Stimulated activated CD8-positive, alpha-beta memory T cell treated with anti-CD3 and anti-CD28 coated beads, Interleukin-2, amount 100 ng/mL, for 1 hour (primary cell): Measurements from ENCODE around the gene PLCB4.
"Not testable (repeated sequence)": the region's sequence is repeated elsewhere in the genome, so short reads cannot be mapped to it uniquely, and the experiment has no call there.

Source experiments
- DNase-seq, 2 donors: peaks; one replicate each; pipeline ENCODE4 v3.0.0-alpha.2; 2020; ENCODE audit warnings: low read depth in 2 of 2

The PLCB4 gene

DNA sequence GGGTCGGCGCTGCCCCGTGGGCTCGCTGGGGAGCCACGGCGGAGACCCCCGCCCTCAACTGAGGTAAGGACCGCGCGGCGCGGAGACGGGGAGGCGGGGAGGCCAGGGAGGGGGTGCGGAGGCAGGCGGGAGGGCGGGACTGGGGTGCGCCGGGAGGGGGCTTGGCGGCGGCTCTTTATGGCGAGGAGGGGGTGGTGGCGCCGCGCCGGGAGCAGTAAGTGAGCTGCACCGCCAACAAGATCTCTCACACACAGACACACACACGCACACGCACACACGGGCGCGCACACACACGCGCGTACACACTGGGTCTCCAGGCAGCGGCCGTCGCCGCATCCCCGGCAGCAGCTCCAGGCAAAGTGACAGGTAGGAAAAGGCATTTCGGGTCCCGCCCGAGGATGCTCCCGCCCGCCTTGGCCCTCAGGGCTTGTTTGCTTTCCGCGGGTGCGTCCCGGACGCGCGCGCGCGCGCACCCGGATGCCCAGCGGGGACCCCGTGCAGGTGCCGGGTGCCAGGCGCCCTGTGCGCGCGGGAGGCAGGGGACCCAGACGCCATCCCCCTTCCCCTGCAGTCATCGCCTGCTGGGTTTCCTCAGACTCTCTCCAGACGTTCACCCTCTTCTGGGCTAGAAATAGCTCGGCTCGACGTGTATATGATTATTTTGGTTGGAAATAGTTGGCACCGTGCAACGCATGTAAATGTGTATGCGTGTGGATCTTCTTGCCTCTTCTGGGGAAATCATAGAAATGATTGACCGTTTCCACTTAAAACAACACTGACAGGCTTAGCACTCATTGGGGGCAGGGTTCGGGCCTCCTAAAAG, at the start of gene PLCB4:
Gene PLCB4, plus strand, starts transcription at position 247 of the 823 bp plus-strand sequence. CDS start 238,728 bp downstream, outside the sequence.
- no peak for DNase-seq

DNA sequence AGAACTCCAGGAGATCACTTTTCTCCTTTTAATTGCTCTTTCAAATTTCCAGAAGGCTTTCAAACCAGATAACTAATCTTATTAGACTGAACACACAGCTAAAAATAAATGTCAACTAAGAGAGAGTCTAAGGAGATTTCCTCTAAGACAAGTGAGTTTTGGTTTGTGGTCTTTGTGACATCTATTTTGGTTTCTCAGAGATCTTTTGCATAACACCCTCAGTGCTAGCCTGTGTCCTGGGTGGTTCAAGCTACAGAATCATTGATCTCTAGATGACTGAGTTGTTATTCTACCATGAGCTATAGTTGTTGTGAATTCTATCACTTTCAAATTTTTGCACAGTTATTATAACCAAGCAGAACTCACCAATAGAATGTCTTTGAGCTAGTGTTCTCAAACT, 49.1 kb upstream of the PLCB4 start:
- no peak for DNase-seq

DNA sequence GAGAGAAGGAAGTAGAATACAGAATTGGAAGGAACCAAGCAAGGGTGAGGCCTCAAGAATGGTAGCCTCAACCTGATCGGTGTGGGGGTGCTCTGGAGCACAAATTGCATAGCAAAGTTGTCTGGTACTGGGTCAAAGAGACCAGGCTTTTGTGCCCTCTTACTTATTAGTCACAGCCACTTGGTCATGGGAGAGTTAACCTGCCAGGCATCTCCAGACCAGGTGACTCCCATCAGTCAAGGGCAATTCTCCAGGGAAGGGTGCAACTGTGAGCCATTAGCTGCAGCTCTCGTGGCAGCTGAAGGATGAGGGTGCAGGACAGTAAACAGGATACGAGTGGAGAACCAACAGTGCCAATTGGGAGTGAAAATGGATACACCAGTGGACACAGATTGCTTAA, 47.7 kb upstream of the PLCB4 start:
- DNase-seq: no peak

DNA sequence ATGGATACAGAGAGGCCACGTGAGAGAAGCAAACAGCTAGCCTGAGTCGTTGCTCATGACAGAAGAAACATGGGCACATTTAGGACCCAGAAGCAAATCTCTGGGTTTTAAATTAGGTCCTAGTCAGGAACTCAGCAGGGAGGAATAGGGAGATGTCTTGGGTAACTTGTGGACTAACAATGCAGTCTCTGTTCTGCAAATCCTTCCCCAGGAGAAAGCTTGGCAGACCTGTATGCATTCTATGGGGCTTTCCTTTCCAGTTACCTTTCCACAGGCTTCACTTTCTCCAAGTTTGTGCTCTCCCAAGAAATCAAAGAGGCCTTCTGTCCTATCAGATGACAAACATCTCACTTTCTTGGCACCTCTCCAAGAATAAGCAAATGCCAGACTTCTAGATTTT, 47.2 kb upstream of the PLCB4 start:
- no peak for DNase-seq

DNA sequence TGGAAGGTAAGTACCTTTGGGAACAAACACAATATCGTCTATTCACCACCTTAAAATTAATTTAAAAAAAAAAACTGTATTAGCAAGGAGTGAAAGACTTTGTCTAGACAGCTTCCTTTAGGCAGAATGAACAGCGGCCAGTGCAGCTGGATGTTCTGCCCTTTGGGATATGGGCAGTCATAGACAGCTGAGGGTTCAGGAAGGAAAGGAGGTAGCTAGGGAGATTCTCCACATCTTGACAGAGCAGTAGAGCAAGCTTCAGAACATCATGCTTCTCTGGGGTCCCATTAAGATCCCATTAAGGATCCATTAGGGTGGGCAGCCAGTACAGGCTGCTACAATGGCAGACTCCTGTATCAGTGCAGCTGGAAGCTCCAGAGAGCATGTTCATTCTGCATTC, 46.5 kb upstream of the PLCB4 start:
- DNase-seq: no peak

DNA sequence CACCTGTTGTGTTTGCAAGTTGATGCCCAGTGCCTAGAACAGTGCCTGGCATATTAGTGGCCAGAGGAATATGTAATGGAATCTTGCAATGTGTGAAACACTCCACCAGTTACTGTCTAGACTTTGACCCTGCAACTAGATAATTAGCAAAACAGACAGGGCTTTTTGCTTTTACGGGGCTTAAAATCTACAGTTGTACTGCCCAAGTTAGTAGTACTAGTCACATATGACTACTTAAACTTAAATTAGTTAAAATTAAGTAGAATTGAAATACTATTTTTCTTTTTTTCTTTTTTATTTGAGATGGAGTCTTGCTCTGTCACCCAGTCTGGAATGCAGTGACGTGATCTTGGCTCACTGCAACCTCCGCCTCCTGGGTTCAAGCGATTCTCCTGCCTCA, 44.3 kb upstream of the PLCB4 start:
- DNase-seq: no peak

DNA sequence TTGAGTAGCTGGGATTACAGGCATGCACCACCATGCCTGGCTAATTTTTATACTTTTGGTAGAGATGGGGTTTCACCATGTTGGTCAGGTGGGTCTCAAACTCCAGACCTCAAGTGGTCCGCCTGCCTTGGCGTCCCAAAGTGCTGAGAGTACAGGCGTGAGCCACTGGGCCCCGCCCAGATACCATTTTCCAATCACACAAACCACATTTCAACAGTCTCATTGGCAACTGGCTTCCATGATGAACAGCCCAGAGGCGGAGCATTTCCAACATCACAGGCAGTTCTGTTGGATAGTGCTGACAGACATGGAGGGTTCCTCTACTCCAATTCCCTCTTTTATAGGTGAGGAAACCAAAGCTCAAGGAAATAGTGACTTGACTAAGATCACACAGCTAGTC, 43.9 kb upstream of the PLCB4 start:
- no peak for DNase-seq

DNA sequence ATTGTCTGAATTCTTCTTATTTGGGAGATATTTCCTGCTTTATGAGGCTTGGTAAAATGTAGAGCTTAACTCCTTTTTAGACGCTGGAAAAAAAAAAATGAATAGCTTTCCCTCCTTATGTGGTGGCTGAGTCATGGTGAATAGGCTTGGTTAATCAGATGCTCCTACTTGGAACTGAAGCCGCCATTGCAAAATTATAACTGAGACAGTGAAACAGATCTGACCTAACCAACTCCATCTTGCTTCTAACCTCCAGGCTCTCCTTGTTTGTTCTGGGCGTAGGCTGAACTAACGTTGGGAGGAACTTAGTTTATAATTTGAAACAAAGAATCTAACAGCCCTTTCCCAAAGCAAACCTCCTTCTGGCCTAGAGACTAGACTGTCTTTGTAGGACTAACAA, 43.2 kb upstream of the PLCB4 start:
- no peak for DNase-seq

DNA sequence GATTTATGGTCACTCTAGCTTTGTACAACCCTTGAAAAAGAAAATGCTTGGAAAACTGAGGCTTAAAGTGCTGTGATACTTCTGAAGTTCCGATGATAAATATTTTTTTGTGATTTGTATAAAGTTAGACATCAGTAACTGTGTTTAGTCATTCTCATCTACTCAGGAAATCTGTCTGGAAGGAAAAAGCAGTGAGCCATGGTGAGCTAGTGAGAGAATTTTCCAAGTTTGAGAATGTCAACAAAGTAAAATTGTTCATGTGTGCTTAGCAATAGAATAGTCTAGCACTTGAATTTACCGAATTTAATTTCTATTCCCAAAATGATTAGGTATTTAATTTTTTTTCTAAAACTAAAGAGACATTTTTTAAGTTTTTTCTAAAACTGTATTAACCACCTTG, 41.3 kb upstream of the PLCB4 start:
- DNase-seq: no peak

DNA sequence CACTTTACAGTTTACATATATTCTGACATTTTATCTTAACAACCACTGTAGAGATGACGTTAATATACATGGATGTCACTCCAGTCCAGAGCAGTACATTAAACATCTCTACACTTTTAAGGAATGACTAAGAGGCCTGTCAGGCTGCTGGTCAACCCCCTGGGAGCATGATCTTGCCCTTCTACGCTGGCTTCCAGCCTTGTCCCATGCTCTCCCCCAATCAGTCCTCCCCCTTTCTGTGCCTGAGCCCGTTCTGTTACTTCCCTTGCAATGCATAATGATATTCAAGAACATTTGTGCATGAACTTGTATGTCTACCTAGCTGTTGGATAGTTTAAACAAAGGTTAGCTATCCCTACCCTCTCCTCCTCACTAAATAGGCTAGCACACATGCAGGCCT, 40.5 kb upstream of the PLCB4 start:
- no peak for DNase-seq

DNA sequence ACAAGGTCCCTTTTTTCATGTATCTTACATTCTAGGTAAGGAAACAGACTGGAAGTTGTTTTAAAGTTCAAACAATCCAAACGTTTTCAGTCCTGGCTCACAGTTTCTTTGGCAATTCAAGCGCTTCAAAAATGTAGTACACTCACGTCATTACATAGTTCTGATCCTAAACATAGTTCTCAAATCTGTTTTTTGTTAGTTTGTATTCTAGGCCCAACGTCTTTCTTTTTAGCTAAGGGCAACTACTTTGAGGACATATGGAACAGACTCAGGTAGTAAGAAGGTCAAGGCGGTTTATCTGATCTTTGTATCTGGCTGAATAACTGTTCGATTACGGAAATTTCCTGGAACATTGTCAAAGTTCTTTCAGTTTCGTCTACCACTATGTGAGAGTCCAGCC, 36.9 kb upstream of the PLCB4 start:
- no peak for DNase-seq

DNA sequence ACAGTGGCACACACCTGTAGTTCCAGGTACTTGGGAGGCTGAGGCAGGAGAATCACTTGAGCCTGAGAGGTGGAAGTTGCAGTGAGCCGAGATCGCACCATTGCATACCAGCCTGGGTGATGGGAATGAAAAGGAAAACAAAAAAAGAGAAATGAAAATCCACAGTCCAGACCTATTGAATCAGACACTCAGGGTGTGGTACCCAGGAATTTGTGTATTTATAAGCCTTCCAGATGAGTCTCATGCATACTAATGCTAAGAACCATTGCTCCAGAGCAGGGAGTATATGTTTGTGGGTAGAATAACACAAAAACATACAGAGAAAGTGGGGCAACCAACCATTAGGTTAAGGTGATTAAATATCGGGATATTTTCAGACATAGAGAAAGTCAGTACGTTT, 36.1 kb upstream of the PLCB4 start:
- DNase-seq: no peak

DNA sequence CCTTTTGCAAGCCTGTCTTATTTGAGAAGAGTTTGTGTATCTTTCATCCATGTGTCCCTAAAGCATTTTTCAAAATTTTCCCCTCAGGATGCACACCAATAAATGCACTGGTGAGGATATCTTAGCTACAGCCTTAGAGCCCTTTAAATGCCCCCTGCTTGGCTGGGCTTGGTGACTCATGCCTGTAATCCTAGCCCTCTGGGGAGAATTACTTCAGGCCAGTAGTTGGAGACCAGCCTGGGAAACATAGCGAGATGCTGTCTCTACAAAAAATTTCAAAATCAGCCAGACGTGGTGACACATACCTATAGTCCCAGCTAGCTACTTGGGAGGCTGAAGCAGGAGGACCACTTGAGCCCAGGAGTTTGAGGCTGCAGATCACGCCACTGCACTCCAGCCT, 33.8 kb upstream of the PLCB4 start:
- DNase-seq: no peak

DNA sequence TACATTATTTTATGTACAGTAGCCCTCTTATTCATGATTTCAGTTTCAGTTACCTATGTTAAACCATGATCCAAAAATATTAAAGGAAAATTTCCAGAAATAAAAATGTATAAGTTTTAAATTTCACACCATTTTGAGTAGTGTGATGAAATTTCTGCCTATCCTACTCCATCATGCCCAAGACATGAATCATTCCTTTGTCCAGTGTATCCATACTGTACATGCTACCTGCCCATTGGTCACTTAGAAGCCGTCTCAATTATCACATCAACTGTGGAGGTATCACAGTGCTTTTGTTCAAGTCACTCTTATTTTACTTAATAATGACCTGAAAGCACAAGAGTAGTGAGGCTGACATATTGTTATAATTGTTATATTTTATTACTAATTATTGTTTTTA, 32.3 kb upstream of the PLCB4 start:
- DNase-seq: no peak

DNA sequence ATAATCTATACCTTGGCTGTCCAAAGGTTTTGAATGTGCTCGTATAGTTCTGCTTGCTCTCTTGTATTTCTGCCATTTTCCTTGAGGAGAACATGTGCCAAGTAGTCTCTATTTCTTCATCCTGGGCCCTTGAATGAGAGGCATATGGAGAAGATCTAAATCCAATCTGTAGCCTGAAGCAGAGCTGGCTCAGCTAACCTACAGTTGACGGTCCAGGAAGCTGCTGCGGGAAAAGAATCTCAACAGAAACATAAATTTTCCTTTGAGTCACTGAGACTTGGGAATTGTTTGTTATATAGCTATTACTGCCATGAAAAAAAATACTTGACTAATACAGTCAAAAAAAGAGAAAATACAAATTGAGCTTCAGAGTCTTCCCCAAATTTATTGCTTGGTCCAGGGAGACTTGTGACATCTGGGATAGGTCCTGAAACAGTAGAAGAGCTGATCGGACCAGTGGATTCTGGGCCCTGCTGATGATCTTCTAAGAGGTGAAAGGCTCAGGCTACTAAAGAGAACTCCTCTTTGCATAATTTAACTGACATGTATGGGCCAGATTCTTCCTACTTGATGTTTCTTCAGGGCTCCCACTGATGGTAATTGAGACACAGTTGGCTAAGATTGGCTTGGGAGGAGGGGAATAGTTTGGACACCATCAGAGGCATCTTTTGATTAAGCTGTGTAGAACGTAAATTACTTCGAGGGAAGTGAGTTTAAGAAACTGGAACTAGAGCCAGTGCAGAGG, 29.9 kb upstream of the PLCB4 start:
- DNase-seq: no peak

DNA sequence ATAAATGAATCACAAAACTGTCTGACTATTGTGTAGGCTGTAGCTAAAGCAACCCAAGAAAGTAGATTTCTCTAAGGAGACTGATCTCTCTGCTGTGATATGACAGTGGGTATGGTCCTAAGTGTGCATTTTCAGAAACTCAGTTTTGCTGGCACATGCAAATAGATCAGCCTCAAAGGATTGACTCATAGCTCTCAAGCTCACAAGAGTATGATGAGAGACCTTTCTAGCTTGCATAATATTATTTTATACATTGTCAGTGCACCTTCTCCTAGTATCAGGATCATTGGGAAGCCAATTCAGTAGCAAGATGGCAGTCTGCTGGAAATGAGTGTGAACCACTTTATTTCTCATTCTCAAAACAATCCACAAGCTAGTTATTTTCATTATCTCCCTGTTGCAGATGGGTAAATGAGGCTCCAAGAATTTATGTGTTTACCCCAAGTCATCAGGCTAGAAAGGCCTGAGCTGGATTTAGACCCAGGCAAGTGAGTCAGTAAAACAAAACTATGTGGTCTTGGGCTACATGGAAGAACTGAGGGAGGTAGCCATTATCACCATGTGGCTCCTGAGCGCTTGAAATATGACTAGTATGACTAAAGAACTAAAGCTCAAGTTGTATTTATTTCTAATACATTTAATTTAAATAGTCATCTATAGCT, 27.9 kb upstream of the PLCB4 start:
- DNase-seq: no peak

DNA sequence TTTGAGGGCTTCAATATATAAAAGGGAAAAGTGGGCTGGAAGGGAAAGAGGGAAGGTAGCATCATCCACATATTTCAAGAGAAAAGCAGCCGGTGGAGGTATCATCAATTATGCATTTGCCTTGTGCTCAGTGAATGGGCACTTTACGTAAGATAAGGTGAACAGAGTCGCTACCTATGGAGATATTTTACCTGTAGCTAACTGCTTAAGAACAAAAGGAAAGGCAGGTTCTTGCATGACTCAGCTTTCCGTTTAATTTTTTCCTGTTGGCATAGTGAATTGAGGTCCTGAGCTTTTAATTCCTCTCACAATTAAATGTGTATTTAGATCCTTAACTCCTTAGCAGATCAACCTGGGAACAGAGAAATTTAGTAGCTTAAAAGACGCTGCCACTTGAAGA, 25.5 kb upstream of the PLCB4 start:
- no peak for DNase-seq

DNA sequence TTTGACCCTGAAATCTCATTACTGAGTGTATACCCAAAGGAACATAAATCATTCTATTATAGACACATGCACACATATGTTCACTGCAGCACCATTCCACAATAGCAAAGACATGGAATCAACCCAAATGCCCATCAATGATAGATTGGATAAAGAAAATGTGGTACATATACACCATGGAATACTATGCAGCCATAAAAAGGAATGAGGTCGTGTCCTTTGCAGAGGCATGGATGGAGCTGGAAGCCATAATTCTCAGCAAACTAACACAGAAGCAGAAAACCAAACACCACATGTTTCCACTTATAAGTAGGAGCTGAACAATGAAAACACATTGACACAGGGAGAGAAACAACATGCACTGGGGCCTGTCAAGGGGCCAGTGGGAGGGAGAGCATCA, 21.0 kb upstream of the PLCB4 start:
- not testable (repeated sequence) for DNase-seq

DNA sequence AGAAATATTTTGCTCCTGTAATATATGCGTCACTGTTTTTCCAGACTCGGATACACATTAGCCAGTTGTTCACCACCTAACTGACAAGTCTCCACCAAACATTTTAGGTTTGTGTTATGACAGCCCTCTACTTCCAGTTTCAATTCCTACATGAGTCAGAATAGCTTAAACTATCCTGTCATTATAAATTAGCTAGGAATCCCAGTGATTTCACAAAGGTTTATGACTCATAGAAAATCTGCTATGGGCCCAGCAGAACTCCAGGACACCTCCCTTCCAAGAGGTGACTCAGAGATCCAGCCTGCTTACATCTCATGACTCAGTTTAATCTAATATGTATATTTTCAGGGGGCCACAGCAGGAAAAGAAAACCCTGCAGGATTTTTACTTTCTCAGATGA, 17.4 kb upstream of the PLCB4 start:
- no peak for DNase-seq

DNA sequence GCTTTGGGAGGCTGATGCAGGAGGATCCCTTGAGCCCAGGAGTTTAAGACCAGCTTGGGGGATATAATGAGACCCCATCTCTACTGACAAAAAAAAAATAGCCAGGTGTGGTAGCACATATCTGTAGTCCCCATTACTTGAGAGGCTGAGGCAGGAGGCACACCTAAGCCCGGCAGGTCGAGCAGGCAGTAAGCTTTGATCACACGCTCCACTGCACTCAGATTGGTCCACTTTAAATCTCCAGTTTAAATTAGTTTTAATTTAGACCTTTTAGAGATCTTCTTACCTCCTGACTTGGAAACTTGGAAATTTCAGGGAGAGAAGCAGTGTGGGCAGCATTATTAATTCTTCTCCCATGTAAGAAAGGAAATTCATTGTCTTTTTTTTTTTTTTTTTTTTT, 16.8 kb upstream of the PLCB4 start:
- DNase-seq: no peak

DNA sequence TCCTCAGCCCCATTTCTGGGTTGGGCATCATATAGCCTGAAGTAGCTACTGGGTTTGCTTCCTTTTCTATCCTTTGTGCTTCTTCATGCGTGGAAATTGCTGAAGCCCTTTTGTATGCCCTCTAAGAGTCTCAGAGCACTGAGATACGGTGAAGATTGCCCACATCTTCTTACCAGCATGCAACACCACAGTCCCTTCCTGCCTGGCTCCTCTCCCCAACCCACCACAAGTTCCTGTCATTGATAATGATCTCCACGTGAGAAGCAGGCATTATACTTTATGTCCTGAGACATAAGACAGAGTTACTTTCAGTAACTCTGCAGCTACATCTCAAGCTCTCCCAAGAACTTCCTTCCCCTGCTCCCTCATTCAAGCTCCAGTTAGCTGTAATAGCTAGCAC, 15.8 kb upstream of the PLCB4 start:
- DNase-seq: no peak

DNA sequence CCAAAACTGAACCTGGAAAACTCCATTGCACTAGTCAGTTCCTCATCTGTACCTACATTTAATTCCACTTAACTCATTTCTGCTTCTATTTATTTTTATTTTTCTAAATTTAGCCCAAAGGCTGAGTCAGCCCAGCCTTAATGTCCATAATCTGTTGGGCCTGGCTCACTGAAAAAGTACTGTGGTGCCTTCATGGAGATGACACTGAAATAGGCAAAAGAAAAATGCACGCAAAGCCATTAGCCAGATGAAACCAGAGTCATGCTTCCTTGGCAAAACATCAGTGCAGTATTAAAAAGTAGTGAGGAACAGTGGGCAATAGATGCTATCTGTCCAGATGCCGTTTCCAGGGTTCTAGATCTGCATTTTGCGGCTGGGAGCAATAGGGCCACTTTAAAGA, 14.7 kb upstream of the PLCB4 start:
- no peak for DNase-seq

DNA sequence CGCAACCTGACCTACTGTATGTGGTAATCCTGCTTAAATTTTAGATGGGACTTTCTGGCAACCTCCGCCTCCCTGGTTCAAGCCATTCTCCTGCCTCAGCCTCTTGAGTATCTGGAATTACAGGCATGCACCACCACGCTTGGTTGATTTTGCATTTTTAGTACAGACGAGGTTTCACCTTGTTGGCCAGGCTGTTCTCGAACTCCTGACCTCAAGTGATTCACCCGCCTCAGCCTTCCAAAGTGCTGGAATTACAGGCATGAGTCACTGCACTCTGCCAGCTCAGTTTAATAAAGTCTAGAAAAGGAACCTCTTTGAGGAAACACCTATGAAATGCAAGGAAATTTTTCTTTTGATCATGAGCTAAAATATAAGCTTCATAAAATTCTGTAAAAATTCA, 9.0 kb upstream of the PLCB4 start:
- DNase-seq: no peak
